NCI-H2227 treated with DMSO at 0.1 percent for 48 hours (cell line): Measurements from ENCODE around the gene SLC39A6.
"Not testable (repeated sequence)": the region's sequence is repeated elsewhere in the genome, so short reads cannot be mapped to it uniquely, and the experiment has no call there.

Experiments used
- DNase-seq: peaks from one replicate; lab custom pipeline; 2025; lab: John Stamatoyannopoulos, UW

SLC39A6 gene, protein sequence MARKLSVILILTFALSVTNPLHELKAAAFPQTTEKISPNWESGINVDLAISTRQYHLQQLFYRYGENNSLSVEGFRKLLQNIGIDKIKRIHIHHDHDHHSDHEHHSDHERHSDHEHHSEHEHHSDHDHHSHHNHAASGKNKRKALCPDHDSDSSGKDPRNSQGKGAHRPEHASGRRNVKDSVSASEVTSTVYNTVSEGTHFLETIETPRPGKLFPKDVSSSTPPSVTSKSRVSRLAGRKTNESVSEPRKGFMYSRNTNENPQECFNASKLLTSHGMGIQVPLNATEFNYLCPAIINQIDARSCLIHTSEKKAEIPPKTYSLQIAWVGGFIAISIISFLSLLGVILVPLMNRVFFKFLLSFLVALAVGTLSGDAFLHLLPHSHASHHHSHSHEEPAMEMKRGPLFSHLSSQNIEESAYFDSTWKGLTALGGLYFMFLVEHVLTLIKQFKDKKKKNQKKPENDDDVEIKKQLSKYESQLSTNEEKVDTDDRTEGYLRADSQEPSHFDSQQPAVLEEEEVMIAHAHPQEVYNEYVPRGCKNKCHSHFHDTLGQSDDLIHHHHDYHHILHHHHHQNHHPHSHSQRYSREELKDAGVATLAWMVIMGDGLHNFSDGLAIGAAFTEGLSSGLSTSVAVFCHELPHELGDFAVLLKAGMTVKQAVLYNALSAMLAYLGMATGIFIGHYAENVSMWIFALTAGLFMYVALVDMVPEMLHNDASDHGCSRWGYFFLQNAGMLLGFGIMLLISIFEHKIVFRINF

DNA sequence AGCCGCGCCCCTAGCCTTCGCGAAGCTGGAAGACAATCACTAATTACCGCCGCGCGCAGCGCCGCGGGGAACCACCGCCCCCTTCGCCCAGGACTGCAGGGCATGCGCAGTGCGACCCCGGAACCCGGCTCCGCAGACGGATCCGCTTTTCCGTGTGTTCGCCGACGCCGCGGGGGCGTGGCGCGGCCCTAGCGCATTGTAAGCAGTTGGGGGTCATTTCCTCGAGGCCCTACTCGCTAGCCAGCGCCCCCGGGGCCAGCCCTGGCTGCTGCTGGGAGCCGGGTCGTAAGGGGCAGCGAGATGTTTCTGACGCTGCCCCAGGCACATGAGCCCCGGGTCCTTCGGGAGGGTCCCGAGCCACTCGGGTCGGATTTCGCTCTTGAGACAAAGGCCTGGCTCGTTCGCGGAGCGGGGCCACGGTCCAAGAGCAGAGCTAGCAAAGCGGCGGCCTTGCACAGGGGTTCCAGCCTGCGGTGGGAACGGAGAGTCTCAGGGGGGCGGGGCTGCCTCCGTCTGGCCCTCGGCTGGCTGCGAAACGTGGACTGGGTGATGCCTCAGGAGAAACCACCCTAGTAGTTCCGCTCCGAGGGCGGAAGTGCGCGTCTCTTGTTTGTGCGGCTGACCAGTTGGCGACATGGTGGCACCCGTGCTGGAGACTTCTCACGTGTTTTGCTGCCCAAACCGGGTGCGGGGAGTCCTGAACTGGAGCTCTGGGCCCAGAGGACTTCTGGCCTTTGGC, at the start of gene SLC39A6, which contains the start of gene ELP2:
SLC39A6 (minus strand) TSS at position 41 of the 739 bp plus-strand sequence. CDS start 2,333 bp downstream, outside the sequence.
ELP2 (plus strand) TSS at position 600 of the 739 bp plus-strand sequence; CDS start at position 635, 35 bp downstream.
- DNase-seq = peak; percentile 95

DNA sequence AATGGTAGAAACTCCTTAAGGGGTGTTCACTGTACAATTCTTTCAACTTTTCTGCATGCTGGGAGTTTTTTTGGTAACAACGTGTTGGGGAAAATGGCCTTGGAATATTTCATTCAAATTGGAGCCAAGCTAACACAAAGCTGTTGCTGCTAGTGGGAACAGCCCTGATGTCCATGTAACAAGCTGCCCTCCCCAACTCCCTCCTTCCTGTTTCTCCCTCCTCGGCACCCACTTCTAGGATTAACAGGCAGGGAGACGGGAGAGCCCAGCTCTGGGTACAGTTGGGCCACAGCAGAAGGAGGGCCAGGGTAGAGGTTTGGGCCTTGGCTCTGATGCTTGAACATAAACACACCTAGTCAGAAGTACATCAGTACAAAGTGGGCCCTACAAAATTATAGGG, 48.8 kb upstream of the SLC39A6 start:
- DNase-seq = no peak

DNA sequence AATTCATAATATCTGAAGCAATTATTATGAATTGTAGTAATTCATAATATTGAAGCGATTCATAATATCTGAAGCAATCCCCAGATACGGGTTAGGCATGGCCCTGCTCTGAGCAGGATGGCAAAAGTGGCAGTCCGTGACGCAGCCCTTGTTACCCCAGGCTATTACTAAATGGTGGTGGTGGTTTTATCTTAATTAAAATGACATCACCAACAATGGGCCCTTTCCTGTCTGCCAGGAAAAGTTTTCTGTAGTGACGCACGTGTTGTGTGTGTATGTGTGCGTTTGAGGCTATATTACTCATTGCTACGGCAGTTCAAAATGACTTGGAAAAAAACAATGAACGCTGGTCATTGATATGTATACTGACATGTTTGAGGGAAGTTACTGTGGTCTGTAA, 47.6 kb upstream of the SLC39A6 start:
- no peak for DNase-seq

DNA sequence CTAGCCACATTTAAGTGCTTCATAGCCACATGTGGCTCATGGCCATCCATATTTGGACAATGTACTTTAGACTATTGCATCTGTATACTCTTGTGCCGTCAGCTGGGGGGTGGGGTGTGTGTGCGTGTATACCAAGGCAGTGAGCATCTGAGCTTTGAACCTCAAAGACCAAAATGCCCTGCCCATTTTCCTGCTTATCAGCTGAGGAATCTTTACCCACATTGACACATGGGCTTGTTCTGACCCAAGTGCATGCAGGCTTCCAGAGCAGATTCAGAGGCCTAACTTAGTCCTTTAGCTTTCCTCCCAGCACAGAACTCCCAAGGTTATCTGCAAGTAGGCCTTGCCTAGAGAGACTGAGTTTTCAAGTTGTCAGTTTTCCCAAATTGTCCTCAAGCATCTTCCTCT, 47.0 kb upstream of the SLC39A6 start:
- DNase-seq = no peak

DNA sequence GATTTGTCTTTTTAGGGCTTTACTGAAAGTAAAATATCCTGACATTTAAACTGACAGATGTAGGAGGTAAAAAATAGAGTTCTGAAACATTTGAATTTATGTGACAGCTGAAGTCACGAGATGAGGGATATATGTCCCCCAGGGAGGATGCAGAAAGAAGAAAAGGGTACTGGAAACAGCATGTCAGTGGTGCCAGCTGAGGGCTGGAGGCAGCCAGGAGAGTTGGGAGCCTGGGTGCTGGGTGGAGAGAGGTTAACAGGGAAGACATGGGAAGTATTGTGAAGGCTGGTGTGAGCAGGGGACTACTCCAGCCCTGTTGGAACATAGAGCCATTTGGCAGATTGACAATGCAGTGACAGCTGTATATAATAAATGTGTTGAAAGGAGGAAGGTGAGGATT, 46.3 kb upstream of the SLC39A6 start:
- no peak for DNase-seq

DNA sequence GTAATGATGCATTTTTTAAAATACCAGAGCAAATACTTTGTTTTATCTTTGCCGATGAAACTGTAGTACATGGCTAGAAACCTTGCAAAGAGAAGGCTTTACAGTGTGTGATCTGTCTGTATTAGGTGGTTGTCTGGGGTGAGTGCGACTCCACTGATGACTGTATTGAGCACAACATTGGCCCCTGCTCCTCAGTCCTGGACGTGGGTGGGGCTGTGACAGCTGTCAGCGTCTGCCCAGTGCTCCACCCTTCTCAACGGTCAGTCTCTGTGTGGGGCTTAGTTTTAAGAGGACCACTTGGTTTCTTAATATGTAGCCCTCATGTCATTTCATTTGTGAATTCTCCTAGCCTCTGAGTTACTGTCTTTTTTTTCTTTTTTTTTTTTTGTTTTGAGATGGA, 40.8 kb upstream of the SLC39A6 start:
- DNase-seq = no peak

DNA sequence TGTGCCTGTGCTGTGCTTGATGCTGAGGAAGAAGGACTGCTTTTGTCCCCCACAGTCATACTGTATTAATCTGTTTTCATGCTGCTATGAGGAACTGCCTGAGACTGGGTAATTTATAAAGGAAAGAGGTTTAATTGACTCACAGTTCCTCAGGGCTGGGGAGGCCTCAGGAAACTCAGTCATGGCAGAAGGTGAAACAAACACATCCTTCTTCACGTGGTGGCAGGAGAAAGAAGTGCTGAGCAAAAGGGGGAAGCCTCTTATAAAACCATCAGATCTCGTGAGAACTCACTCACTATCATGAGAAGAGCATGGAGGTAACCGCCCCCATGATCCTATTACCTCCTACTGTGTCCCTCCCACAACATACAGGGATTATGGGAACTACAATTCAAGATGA, 39.2 kb upstream of the SLC39A6 start:
- DNase-seq = not testable (repeated sequence)

DNA sequence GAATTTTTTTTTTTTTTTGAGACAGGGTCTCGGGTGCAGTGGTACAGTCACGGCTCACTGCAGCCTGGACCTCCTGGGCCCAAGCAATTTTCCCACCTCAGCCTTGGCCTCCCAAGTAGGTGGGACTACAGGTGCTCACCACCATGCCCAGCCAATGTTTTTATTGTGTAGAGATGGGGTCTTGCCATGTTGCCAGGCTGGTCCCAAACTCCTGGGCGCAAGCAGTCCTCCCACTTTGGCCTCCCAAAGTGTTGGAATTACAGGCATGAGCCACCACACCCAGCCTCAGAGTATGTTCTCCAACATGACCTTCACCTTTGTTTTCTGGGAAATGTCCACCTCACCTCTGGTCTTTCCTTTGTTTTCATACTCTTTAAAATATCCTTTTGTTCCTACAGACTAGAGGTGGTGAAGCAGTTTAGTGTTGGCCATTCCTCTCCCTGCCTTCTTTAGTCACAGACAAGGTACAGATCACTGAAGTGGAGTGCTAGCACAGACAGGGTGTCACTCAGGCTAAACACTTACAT, 38.6 kb upstream of the SLC39A6 start:
- no peak for DNase-seq

DNA sequence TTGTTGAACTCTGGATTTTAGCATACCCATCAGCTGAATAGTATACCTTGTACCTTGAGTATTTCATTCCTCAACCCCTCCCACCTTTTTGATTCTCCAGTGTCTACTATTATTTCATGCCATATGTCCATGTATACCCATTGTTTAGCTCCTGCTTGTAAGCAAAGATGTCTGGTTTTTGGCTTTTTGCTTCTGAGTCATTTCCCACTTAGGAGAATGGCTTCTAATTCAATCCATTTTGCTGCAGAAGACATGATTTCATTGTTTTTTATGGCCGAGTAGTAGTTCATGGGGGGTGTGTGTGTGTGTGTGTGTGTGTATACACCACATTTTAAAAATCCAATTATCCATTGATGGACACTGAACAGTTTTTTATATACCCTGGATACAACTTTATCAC, 33.8 kb upstream of the SLC39A6 start:
- DNase-seq = no peak

DNA sequence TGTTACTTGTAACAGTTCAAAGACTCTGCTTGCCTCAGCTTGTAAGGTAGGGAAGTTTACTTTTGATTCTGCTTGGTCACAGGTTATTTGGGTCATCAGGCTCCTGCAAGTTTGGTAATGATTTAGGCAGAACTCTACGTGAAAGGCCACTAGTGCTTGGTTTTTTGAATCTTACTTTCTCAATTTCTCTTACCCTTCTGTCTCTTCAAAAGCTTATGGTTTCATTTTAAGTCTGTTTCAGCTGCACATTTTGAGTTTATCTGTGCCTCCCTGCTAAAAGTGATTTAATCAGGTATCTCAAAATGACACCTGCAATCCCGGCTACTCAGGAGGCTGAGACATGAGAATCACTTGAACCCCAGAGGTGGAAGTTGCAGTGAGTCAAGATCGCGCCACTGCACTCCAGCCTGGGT, 31.8 kb upstream of the SLC39A6 start:
- no peak for DNase-seq

DNA sequence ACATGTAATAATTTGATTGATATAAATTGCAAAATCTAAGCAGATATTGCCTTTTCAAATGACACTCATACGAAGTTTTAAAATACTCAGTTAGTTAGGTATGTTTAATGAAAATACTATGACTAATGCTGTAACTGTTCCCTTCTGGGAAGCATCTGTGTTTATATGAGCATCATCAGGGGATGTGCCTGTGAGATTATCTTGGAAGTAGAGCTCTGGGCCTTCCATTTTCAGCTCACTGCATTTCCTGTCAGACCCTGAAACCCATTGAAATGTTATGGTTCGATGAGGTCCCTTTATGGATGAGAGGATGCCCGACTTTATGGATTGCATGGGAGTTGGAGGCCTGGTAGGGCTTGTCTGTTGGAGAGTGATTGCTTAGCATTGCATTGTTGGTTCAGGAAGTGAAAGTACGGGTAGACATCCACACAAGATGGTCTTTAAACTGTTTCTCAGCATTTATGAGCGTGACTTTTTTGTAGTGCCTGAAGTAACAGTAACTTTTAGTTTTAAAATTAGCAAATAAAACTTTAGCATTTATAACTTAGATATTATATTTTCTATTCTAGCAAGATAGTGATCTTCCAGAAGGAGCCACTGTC, 29.2 kb upstream of the SLC39A6 start:
- no peak for DNase-seq

DNA sequence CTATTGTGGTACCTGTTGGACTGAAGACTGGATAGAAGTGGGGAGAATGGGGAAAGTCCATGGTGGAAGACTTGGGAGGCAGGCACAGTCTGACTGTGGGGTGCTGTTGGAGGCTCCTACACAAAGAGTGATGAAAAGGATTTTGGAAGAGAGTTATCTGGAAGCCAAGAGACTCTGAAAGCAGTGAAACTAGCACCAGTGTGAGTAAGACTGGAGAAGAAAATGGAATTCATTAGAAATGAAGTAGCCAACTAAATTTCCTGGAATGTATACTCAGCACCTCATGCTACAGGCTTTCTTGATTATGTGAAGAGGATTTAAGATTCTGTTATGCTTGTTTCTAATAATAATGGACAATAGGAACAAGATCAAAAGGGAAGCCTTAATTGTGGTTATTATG, 28.3 kb upstream of the SLC39A6 start:
- DNase-seq = no peak

DNA sequence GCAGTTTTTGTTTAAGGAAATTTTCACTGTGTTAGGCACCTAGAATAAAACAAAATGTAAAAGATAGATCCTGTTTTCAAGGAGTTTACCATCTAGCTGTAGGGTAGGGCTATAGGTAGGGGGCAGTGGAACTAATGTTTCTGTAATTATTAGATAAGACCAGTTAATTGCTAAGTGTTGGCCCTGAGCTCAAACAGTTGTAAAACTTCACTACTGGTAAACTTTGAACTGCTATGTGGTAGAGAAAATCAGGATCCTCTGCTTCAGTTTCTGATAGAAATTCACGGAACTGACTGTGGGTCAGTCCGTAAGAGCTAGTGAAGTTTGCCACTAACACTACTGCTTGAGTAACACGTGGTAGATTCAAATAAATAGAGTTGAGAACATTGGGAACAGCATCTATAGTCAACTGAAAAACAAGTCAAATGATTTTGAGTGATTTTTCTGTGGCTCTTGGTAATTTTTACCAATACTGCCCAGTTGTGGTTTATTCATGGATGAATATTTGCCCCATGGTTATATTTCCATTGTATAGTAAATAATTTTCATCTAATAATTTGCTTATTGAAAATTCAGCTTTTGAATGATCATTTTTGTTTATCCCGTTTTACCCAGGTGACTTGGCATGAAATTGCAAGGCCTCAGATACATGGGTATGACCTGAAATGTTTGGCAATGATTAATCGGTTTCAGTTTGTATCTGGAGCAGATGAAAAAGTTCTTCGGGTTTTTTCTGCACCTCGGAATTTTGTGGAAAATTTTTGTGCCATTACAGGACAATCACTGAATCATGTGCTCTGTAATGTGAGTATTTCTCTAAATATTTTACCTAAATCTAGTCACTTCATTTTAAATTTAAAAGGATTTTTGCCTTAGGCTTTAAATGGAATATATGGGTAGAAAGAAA, 27.0 kb upstream of the SLC39A6 start:
- no peak for DNase-seq

DNA sequence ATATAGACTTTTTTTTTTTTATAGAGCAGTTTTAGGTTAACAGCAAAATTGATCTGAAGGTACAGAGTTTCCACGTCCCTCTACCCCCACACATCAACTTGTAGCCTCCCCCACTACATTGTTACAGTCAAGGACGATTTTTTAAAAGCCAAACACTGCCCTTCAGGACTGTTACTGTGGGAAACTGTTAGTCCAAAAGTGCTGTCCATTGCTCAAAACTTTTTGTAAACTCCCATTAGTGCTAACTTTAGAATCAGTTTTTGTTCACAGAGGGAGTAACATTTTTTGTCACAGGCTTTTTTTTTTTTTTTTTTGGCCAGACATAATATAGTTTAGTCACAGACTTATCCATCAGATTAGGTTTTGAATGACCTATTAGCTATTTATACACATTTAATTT, 24.6 kb upstream of the SLC39A6 start:
- no peak for DNase-seq

DNA sequence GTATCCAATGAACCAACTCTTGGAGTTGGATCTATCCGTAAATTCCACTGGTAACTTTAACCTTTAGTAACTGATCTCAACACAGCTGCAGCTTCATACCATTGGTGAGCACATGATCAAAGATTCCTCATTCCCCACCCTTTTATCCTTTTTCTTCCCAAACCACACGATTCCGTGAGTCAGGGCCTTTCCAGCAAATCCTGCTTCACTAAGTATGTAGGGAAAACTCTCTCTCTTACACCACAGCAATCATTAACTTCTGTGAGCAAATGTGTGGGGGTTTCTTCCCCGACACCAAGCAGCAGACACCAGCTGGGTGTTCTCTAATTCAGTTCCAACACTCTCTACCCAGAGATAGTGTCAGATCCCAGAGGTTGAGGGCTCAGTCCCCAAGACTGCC, 24.1 kb upstream of the SLC39A6 start:
- DNase-seq = no peak

DNA sequence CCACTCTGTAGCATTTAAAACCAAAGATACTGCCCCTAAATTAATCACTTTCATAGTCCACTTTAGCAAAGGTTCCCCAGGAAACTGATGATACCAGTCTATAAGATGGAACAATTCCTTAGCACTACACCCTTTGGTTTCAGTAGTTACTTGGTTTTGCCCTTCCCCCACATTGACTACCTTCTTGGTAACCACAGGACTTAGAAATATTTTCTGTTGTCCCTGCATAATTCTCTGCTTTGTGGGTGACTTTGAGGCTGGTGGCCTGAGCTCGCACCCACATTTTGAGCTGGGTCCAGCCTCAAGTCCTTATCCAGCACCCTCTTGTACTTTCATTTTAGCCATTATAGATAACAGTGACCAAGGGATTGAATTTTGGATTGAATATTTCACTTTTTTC, 23.6 kb upstream of the SLC39A6 start:
- no peak for DNase-seq

DNA sequence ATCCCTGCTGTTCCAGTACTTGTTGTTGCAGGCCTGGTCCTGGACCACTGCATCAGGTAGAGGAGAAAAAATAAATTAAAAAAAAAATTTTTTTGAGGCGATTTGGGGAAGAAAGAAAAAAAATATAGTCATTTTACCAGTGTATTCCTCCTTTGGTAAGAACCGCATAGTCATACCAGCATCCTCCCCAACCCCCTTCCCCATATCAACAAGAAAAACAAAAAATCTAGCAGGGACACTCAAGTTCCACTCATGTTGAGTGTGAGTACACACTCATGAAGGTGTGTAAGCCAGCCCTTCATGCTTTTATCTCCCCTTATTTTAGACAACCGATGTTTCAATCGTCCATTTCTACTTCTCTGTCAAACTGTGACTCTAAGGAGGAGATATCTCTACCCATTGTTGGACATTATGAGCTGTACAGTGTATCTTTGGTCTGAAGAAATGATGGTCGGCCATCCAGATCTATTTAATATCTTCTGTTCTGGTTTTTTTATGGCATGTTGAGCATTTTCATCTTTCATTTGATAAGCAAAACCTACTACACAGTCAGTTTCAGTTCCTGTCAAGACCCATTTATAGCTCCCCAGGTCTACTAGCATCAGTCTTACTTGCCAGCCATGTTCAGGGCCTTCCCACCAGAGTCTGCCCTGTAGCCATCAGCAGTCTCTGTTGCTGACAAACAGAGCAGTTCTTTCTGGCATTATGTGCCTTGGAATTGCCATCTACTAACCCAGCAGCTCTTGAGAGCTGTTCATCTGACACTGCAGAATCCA, 20.6 kb upstream of the SLC39A6 start:
- no peak for DNase-seq

DNA sequence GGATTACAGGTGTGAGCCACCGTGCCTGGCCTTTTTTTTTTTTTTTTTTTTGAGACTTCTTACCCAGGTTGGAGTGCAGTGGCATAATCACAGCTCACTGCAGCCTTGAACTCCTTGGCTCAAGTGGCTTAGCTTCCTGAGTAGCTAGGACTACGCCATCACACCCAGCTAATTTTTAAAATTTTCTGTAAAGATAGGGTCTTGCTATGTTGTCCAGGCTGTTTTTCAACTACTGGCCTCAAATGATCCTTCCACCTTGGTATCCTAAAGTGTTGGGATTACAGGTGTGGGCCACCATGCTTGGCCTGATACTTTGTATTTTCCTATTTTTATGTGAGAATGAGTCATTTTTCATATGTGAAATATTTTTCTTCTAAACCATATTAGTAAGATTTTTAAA, 14.3 kb upstream of the SLC39A6 start:
- DNase-seq = no peak

DNA sequence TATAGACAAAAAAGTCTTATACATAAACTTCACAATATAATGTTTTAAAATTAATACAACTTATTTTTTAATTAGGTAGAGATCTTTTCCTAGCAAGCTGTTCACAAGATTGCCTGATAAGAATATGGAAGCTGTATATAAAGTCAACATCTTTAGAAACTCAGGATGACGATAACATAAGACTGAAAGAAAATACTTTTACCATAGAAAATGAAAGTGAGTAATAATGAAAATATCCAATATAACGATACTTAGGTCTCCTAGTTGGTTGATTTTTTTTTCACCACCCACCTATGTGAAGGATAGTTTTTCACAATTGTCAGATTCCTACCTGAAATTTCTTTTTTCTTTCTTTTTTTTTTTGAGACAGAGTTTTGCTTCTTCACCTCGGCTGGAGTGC, 13.6 kb upstream of the SLC39A6 start:
- DNase-seq = no peak

DNA sequence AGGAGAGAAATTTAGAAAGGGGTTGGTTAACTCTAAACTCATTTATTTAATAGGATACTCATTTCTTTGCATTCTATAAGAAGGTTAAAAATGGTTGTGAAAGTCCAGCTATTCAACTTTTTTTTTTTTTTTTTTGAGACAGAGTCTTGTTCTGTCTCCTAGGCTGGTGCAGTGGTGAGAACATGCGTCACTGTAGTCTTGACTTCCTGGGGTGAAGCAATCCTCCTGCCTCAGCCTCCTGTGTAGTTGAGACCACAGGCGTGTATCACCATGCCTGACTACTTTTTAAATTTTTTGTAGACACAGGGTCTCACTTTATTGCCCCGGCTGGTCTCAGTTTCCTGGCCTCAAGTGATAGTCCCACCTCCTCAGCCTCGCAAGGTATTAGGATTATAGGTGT, 12.4 kb upstream of the SLC39A6 start:
- DNase-seq = no peak
